SU-DHL-6 (cell line): ENCODE measurements around the gene SELPLG.

Experiments
- CTCF ChIP-seq: fragments of 200-600 bp; sonication (generic); IDR thresholded peaks from one replicate; pipeline ENCODE4 v1.5.1; 2017; ENCODE audit warnings: antibody characterized with exemption, mild to moderate bottlenecking, low read length, moderate library complexity; ENCODE audit not compliant: insufficient read depth, poor library complexity, severe bottlenecking
- EZH2phosphoT487 ChIP-seq: fragments of 200-600 bp; sonication (generic), shearing (Covaris generic); conservative IDR thresholded peaks from 2 replicates; pipeline ENCODE4 v1.6.1; 2018; ENCODE audit warnings: mild to moderate bottlenecking, antibody characterized with exemption, low read length, moderate library complexity, mixed read lengths

- TF ChIP-seq CTCF (no peak), EZH2phosphoT487 (no peak)
Measured at GRCh38 chr12:108650083-108650482, 16.4 kb upstream of the SELPLG start.
